Peyer's patch (tissue), 4 donors: Measurements from ENCODE around the gene TRIM74.
"Not testable (repeated sequence)": the region's sequence is repeated elsewhere in the genome, so short reads cannot be mapped to it uniquely, and the experiment has no call there.

Source experiments
- POLR2A ChIP-seq, 2 donors: fragments of 450-650 bp; IDR thresholded peaks; one replicate each; pipeline ENCODE4 v1.5.1; 2017; ENCODE audit warnings: antibody characterized with exemption in 2 of 2, mild to moderate bottlenecking in 2 of 2, moderate library complexity in 2 of 2
- TF ChIP-seq, protein P1 (sequence below), 6 experiments: fragments of 450-650 bp in 4 of 6; fragments of 200-600 bp in 2 of 6; sonication (generic) in 1 of 6; IDR thresholded peaks; one replicate each; pipeline ENCODE4 v1.5.1; 2017 to 2019; ENCODE audit warnings: antibody characterized with exemption in 6 of 6, mild to moderate bottlenecking in 3 of 6, moderate library complexity in 1 of 6

DNA sequence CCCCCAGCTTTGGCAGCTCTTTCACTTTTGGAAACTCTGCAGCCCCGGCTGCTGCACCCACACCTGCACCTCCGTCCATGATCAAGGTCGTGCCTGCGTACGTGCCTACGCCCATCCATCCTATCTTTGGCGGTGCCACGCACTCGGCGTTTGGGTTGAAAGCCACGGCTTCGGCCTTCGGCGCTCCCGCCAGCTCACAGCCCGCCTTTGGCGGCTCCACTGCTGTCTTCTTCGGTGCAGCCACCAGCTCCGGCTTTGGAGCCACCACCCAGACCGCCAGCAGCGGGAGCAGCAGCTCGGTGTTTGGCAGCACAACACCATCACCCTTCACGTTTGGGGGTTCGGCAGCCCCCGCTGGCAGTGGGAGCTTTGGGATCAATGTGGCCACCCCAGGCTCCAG lies 26.3 kb downstream of the TRIM74 start:
- TF ChIP-seq, protein P1, sequence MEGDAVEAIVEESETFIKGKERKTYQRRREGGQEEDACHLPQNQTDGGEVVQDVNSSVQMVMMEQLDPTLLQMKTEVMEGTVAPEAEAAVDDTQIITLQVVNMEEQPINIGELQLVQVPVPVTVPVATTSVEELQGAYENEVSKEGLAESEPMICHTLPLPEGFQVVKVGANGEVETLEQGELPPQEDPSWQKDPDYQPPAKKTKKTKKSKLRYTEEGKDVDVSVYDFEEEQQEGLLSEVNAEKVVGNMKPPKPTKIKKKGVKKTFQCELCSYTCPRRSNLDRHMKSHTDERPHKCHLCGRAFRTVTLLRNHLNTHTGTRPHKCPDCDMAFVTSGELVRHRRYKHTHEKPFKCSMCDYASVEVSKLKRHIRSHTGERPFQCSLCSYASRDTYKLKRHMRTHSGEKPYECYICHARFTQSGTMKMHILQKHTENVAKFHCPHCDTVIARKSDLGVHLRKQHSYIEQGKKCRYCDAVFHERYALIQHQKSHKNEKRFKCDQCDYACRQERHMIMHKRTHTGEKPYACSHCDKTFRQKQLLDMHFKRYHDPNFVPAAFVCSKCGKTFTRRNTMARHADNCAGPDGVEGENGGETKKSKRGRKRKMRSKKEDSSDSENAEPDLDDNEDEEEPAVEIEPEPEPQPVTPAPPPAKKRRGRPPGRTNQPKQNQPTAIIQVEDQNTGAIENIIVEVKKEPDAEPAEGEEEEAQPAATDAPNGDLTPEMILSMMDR (IDR thresholded peaks at IDR 0.05), result not testable (repeated sequence)
- TF ChIP-seq POLR2A (IDR thresholded peaks at IDR 0.05), result not testable (repeated sequence)
